RWPE2 (cell line): ENCODE results near the gene SYCP2L.

Experiments used
- ATAC-seq: fragments of 200-7000 bp; cut with Tn5 transposase; 3 replicates; pipeline ENCODE4 v1.9.1; 2021; ENCODE audit warnings: low read depth
- DNase-seq: peaks from one replicate; pipeline ENCODE4 v3.0.0-alpha.2; 2020; ENCODE audit warnings: low spot score
- H3K27ac ChIP-seq: fragments of 450-650 bp; 2 replicates; pipeline ENCODE4 v1.5.1; 2017; ENCODE audit warnings: mild to moderate bottlenecking; ENCODE audit not compliant: poor library complexity, severe bottlenecking
- H3K27me3 ChIP-seq: fragments of 250-450 bp; sonication (Bioruptor Pico); 2 replicates; pipeline ENCODE4 v1.5.1; 2021; ENCODE audit warnings: mild to moderate bottlenecking, moderate library complexity; ENCODE audit not compliant: insufficient read depth, poor library complexity, severe bottlenecking
- H3K36me3 ChIP-seq: fragments of 250-450 bp; sonication (Bioruptor Pico); 2 replicates; pipeline ENCODE4 v1.5.1; 2020; ENCODE audit warnings: low read depth, mild to moderate bottlenecking, moderate library complexity
- H3K4me1 ChIP-seq: fragments of 250-450 bp; sonication (Bioruptor Pico); 2 replicates; pipeline ENCODE4 v1.5.1; 2021; ENCODE audit warnings: mild to moderate bottlenecking, moderate library complexity; ENCODE audit not compliant: insufficient read depth, poor library complexity, severe bottlenecking
- H3K4me3 ChIP-seq: fragments of 250-450 bp; sonication (Bioruptor Pico); 2 replicates; pipeline ENCODE4 v1.5.1; 2021; ENCODE audit warnings: mild to moderate bottlenecking, moderate library complexity; ENCODE audit not compliant: severe bottlenecking
- H3K9me3 ChIP-seq: fragments of 250-450 bp; sonication (Bioruptor Pico); 2 replicates; pipeline ENCODE4 v1.5.1; 2021; ENCODE audit warnings: mild to moderate bottlenecking, moderate library complexity; ENCODE audit not compliant: severe bottlenecking
- CTCF ChIP-seq: fragments of 450-650 bp; IDR thresholded peaks from one replicate; pipeline ENCODE4 v1.5.1; 2017; ENCODE audit warnings: mild to moderate bottlenecking, moderate library complexity; ENCODE audit not compliant: poor library complexity, severe bottlenecking

Gene SYCP2L

GRCh38 chr6:10970731-10971130 lies 83.9 kb downstream of the SYCP2L start:
- H3K27ac ChIP-seq = no peak overlapping the region
- TF ChIP-seq CTCF = no peak
- H3K4me1 ChIP-seq = no peaks in the 10 kb centered on the region
- no peaks in the 10 kb centered on the region for H3K36me3 ChIP-seq
- H3K27me3 ChIP-seq = no peaks in the 10 kb centered on the region
- no peak overlapping the region for H3K4me3 ChIP-seq
- no peak for DNase-seq
- ATAC-seq = no peak
- H3K9me3 ChIP-seq = no peaks in the 10 kb centered on the region

- Histone ChIP-seq H3K36me3 (no peaks in the 10 kb centered on the region), H3K4me1 (no peaks in the 10 kb centered on the region), H3K27me3 (no peaks in the 10 kb centered on the region), H3K4me3 (no peak overlapping the region), H3K9me3 (no peaks in the 10 kb centered on the region), H3K27ac (no peak overlapping the region)
- ATAC-seq (no peak), DNase-seq (no peak)
- TF ChIP-seq CTCF = no peak
Observed at GRCh38 chr6:10972196-10972595, 85.3 kb downstream of the SYCP2L start.

DNA sequence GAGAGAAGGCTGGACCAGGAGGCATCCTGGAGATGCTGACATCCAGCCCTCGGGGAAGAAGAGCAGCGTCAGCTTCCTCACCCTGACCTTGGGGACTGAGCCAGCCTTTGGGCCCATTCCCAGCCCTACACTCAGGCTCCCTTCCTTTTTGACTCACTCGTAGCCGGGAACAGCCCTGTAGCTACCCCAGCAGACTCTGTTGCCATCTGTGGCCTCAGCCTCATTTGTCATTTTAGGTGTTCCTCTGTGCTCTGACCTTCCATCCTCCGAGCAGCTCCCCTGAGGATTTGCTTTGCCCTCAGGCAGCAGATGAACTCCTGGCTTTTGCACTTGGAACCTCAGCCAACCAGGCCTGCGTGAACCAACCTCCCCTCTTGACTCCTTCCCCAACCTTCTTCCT lies 89.7 kb downstream of the SYCP2L start:
- DNase-seq = no peak
- Histone ChIP-seq H3K27me3 (no peaks in the 10 kb centered on the region), H3K27ac (no peak overlapping the region), H3K36me3 (no peaks in the 10 kb centered on the region), H3K4me3 (no peak overlapping the region), H3K9me3 (no peaks in the 10 kb centered on the region), H3K4me1 (no peaks in the 10 kb centered on the region)
- ATAC-seq = no peak
- TF ChIP-seq CTCF = no peak

DNA sequence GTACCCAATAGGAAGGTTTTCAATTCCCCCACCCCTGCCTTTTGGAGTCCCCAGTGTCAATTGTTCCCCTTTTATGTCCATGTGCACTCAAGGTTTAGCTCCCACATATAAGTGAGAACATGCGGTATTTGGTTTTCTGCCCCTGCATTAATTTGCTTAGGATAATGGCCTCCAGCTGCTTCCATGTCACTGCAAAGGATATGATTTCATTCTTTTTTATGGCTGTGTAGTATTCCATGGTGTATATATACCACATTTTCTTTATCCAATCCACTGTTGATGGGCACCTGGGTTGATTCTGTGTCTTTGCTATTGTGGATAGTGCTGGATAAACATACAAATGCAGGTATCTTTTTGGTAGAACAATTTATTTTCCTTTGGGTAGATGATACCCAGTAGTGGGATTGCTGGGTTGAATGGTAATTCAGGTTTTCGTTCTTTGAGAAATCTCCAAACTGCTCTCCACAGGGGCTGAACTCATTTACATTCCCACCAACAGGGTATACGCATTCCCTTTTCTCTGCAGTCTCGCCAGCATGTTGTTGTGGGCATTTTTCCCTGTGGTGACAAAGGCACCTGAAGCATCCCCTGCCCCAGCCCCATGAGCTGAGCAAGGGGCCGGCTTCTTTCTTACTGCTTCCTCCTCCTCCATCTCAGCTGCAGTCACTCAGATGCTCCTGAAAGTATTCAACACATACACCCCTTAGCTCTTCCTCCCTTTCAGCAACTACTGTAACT lies 90.5 kb downstream of the SYCP2L start:
- Histone ChIP-seq H3K4me1 (no peaks in the 10 kb centered on the region), H3K27ac (no peak overlapping the region), H3K27me3 (no peaks in the 10 kb centered on the region), H3K9me3 (no peaks in the 10 kb centered on the region), H3K4me3 (no peak overlapping the region), H3K36me3 (no peaks in the 10 kb centered on the region)
- ATAC-seq = no peak
- no peak for TF ChIP-seq CTCF
- no peak for DNase-seq

DNA sequence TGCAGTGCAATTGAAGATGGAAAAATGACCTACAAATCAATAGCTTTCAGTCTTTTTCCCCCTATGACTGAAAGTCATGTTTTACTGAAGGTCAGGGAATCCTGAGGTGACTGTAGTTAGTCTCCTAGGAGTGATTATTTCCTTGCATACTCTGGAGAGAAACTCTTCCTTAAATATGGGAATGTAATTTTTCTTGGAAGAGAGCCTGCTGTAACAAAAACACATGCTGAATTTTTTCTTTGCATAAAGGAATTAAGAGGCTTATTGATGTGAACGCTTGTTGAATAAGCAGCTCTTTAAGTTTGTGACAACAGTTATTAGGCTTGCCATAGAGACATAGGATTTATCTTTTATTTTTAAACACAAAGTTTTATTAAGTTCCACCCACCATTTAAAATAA lies 92.8 kb downstream of the SYCP2L start:
- Histone ChIP-seq H3K27ac (no peak overlapping the region), H3K9me3 (no peaks in the 10 kb centered on the region), H3K4me3 (no peak overlapping the region), H3K36me3 (no peaks in the 10 kb centered on the region), H3K27me3 (no peaks in the 10 kb centered on the region), H3K4me1 (no peaks in the 10 kb centered on the region)
- TF ChIP-seq CTCF = no peak
- no peak for ATAC-seq
- DNase-seq = no peak
